K562 (cell line): Measurements from ENCODE around the gene DSCAM. TPM values are rescaled to one million over a fixed set of nuclear protein-coding genes. Genes with fewer than 3 reads are reported as not detected.

ENCODE experiments used
- ATAC-seq: fragments of 200-7000 bp; cut with Tn5 transposase; 3 replicates; pipeline ENCODE4 v1.9.1; 2020; ENCODE audit warnings: moderate library complexity
- BruUV-seq: library from RNA; stranded (reverse); fragments of 400-500 nt; replicated peaks from 2 replicates; lab custom pipeline; 2021; lab: Mats Ljungman, UMichigan
- CTCF ChIA-PET: fragments of 300-600 bp; formaldehyde crosslinking; extraction: SDS; loops from one replicate; lab custom pipeline; 2021; ENCODE audit warnings: low intra/inter-chr PET ratio; lab: Yijun Ruan, JAX
- POLR2A ChIA-PET: fragments of 300-600, 350-650 bp; sonication (Branson Sonifier 250); formaldehyde crosslinking; extraction: SDS; loops from one replicate; lab custom pipeline; 2021; ENCODE audit warnings: antibody characterized with exemption, inconsistent platforms; lab: Yijun Ruan, JAX
- DNase-seq, 4 experiments: peaks; one replicate each; pipeline versions ENCODE4 v3.0.0 to v3.0.0-alpha.2; 2011 to 2018; ENCODE audit warnings: low spot score in 3 of 4, mixed read lengths in 3 of 4; ENCODE audit errors: extremely low read depth in 1 of 4
- FAIRE-seq: peaks from 2 replicates; lab custom pipeline; 2011; peaks lifted over from hg19 to GRCh38; lab: Jason Lieb, UNC
- H2AFZ ChIP-seq: 2 replicates; pipeline ENCODE4 v1.6.0; 2011; ENCODE audit warnings: low read depth, low read length, control low read depth, inconsistent platforms
- H3K27ac ChIP-seq: fragments of 200-600 bp; 3 replicates; pipeline ENCODE4 v1.8.0; 2011; ENCODE audit warnings: low read depth, mild to moderate bottlenecking, control low read depth, inconsistent platforms, low read length, moderate library complexity, mixed read lengths; ENCODE audit errors: extremely low read depth
- H3K27me3 ChIP-seq, 2 experiments: fragments of 300-600 bp in 1 of 2; 2 replicates in 1 of 2; 3 replicates in 1 of 2; pipeline versions ENCODE4 v1.6.0 to v1.8.0; 2011; ENCODE audit warnings: inconsistent platforms in 2 of 2, low read length in 2 of 2, mild to moderate bottlenecking in 1 of 2, mixed read lengths in 1 of 2, moderate library complexity in 1 of 2; ENCODE audit not compliant: control insufficient read depth in 2 of 2, insufficient read depth in 2 of 2
- H3K36me3 ChIP-seq: fragments of 300-600 bp; 3 replicates; pipeline ENCODE4 v1.8.0; 2011; ENCODE audit warnings: mild to moderate bottlenecking, low read length, inconsistent platforms; ENCODE audit not compliant: control insufficient read depth, insufficient read depth
- H3K4me1 ChIP-seq, 2 experiments: fragments of 200-600 bp in 1 of 2; replicated peaks in 1 of 2; 2 replicates in 1 of 2; 3 replicates in 1 of 2; pipeline versions ENCODE4 v1.5.1 to v1.8.0; 2011; ENCODE audit warnings: inconsistent platforms in 2 of 2, low read length in 2 of 2, mild to moderate bottlenecking in 1 of 2, mixed read lengths in 1 of 2, moderate library complexity in 1 of 2; ENCODE audit not compliant: control insufficient read depth in 2 of 2, insufficient read depth in 2 of 2
- H3K4me2 ChIP-seq: 2 replicates; pipeline ENCODE4 v1.6.1; 2011; ENCODE audit warnings: low read length, control low read depth, inconsistent platforms, mixed read lengths; ENCODE audit not compliant: insufficient read depth
- H3K4me3 ChIP-seq: fragments of 200-600 bp; sonication (generic), shearing (Covaris generic); 2 replicates; pipeline ENCODE4 v1.5.1; 2016; ENCODE audit warnings: control low read depth, inconsistent platforms
- H3K79me2 ChIP-seq: fragments of 200-600 bp; 3 replicates; pipeline ENCODE4 v1.8.0; 2011; ENCODE audit warnings: low read length, inconsistent platforms; ENCODE audit not compliant: control insufficient read depth, insufficient read depth
- H3K9ac ChIP-seq, 2 experiments: 2 replicates each; pipeline versions ENCODE4 v1.6.0 to v1.6.1; 2011; ENCODE audit warnings: low read depth in 2 of 2, low read length in 2 of 2, control low read depth in 1 of 2, inconsistent platforms in 1 of 2, mild to moderate bottlenecking in 1 of 2, mixed read lengths in 1 of 2; ENCODE audit not compliant: insufficient read depth in 1 of 2
- H3K9me1 ChIP-seq: one replicate; pipeline ENCODE4 v1.6.0; 2011; ENCODE audit warnings: inconsistent platforms, mild to moderate bottlenecking, low read length, moderate library complexity; ENCODE audit not compliant: control insufficient read depth, insufficient read depth
- H3K9me3 ChIP-seq: replicated peaks from 2 replicates; pipeline ENCODE4 v1.5.1; 2011; ENCODE audit warnings: low read depth, low read length, inconsistent platforms; ENCODE audit not compliant: control insufficient read depth, insufficient read depth
- H4K20me1 ChIP-seq: replicated peaks from 2 replicates; pipeline ENCODE4 v1.6.1; 2011; ENCODE audit warnings: low read length, inconsistent platforms, mixed read lengths; ENCODE audit not compliant: control insufficient read depth, insufficient read depth
- ZNF449 ChIP-seq: fragments of 250-450 bp; sonication (Bioruptor Pico); IDR thresholded peaks from 2 replicates; pipeline ENCODE4 v1.8.0; 2022; ENCODE audit warnings: moderate library complexity, mild to moderate bottlenecking, inconsistent platforms
- ZNF512 ChIP-seq: IDR thresholded peaks from 2 replicates; pipeline ENCODE4 v1.6.1; 2016; ENCODE audit warnings: missing genetic modification characterization, missing compliant biosample characterization
- WGBS: fragments of 100-300 bp; shearing (Covaris generic); methylation state at CpG from one replicate; pipeline ENCODE4 v1.1.6; 2016; ENCODE audit warnings: low coverage, mixed read lengths; ENCODE audit not compliant: insufficient coverage; ENCODE audit errors: missing lambda C conversion rate; 5-methylcytosine and 5-hydroxymethylcytosine counted together
- in situ Hi-C: fragments of 300-500 bp; cut with MboI; formaldehyde crosslinking; loops from 4 replicates; pipeline ENCODE4 v1.15.0; 2018; ENCODE audit warnings: inconsistent platforms, mixed read lengths
- intact Hi-C: fragments of 100-400 bp; cut with micrococcal nuclease; formaldehyde crosslinking; loops from 2 replicates; pipeline ENCODE4 v1.14.2; 2022
- polyA plus RNA-seq, 8 experiments: library from polyadenylated mRNA; depleted of rRNA in 4 of 8; stranded (reverse) in 5 of 8; unstranded in 3 of 8; fragments of >200 nt; fragmentation: Nextera tagmentation in 2 of 8; fragmentation: Illumina TruSeq in 1 of 8; extraction: Ambion mirVana in 2 of 8; extraction: Trizol in 1 of 8; gene quantifications; 2 replicates each; pipeline versions ENCODE4 v1.2.1 to v1.2.3, GENCODE V29; 2011 to 2014; ENCODE audit warnings: inconsistent platforms in 1 of 8, missing spikeins in 1 of 8
- total RNA-seq, 7 experiments: library from RNA; depleted of rRNA in 6 of 7; stranded (reverse); fragments of >200 nt in 6 of 7; fragmentation: Illumina TruSeq in 2 of 7; extraction: Trizol in 2 of 7; gene quantifications; 2 replicates each; pipeline versions ENCODE4 v1.2.1 to v1.2.3, GENCODE V29; 2011 to 2021; ENCODE audit warnings: low replicate concordance in 1 of 7

DSCAM gene
- total and polyA plus RNA-seq, 9 of the 15 experiments (the other 6 are each of a cell fraction or from before 2014, with no cell fraction given) = not detected

GRCh38 chr21:40620386-40621145, 226.4 kb downstream of the DSCAM start:
- no peak overlapping the region for H3K27ac ChIP-seq
- H2AFZ ChIP-seq = no peak overlapping the region
- FAIRE-seq (no peak), ATAC-seq (no peak), DNase-seq (no peak)
- CTCF ChIA-PET = no interaction called here
- under 1% methylated on average over 7 of the region's 7 CpGs for WGBS
- H3K9me1 ChIP-seq = no peaks in the 10 kb centered on the region
- no peaks in the 10 kb centered on the region for H3K27me3 ChIP-seq
- in situ Hi-C loops (no loop called here), intact Hi-C loops (no loop called here)
- POLR2A ChIA-PET = no interaction called here
- no peak for TF ChIP-seq ZNF449
- TF ChIP-seq ZNF512 (tag) = peak; percentile 57; the same call in 1 of the 2 replicates
- no TSS peak for BruUV-seq
- H3K79me2 ChIP-seq = no peaks in the 10 kb centered on the region
- H3K4me2 ChIP-seq = no peak overlapping the region
- H3K9me3 ChIP-seq = peaks cover under 1% of the 10 kb centered on the region; the same call in 1 of the 2 replicates
- no peak overlapping the region for H3K4me3 ChIP-seq
- no peaks in the 10 kb centered on the region for H4K20me1 ChIP-seq
- no peaks in the 10 kb centered on the region for H3K4me1 ChIP-seq
- no peak overlapping the region for H3K9ac ChIP-seq
- no peaks in the 10 kb centered on the region for H3K36me3 ChIP-seq
